Hepatocyte (in vitro differentiated cells): Measurements from ENCODE around the gene VSIG10L2. TPM values are rescaled to one million over a fixed set of nuclear protein-coding genes. Genes with fewer than 3 reads are reported as not detected.
"Not testable (repeated sequence)": the region's sequence is repeated elsewhere in the genome, so short reads cannot be mapped to it uniquely, and the experiment has no call there.

Experiments
- DNase-seq: peaks from one replicate; pipeline ENCODE4 v3.0.0-alpha.2; 2016; ENCODE audit warnings: low spot score
- H2AFZ ChIP-seq: fragments of 200-600 bp; sonication (generic); 2 replicates; pipeline ENCODE4 v1.6.0; 2016; ENCODE audit warnings: antibody characterized with exemption, mild to moderate bottlenecking
- H3K27ac ChIP-seq: fragments of 200-600 bp; sonication (generic); 2 replicates; pipeline ENCODE4 v1.5.1; 2016; ENCODE audit warnings: mild to moderate bottlenecking
- H3K27me3 ChIP-seq: fragments of 200-600 bp; sonication (generic); 2 replicates; pipeline ENCODE4 v1.6.1; 2016
- H3K36me3 ChIP-seq: fragments of 200-600 bp; sonication (generic); replicated peaks from 2 replicates; pipeline ENCODE4 v1.5.1; 2016; ENCODE audit warnings: low read depth; ENCODE audit not compliant: insufficient read depth
- H3K4me1 ChIP-seq: fragments of 200-600 bp; sonication (generic); 2 replicates; pipeline ENCODE4 v1.5.1; 2016; ENCODE audit warnings: mild to moderate bottlenecking, moderate library complexity; ENCODE audit not compliant: insufficient read depth
- H3K4me2 ChIP-seq: fragments of 200-600 bp; sonication (generic); 2 replicates; pipeline ENCODE4 v1.6.0; 2016
- H3K4me3 ChIP-seq: fragments of 200-600 bp; sonication (generic); 2 replicates; pipeline ENCODE4 v1.5.1; 2016; ENCODE audit warnings: mild to moderate bottlenecking
- H3K79me2 ChIP-seq: fragments of 200-600 bp; sonication (generic); 2 replicates; pipeline ENCODE4 v1.6.0; 2017; ENCODE audit warnings: mild to moderate bottlenecking
- H3K9me2 ChIP-seq: fragments of 200-600 bp; sonication (generic); replicated peaks from 2 replicates; pipeline ENCODE4 v1.6.0; 2017; ENCODE audit warnings: mild to moderate bottlenecking; ENCODE audit not compliant: insufficient read depth
- H3K9me3 ChIP-seq: fragments of 200-600 bp; sonication (generic); 2 replicates; pipeline ENCODE4 v1.5.1; 2016; ENCODE audit warnings: low read depth, mild to moderate bottlenecking
- H4K20me1 ChIP-seq: fragments of 200-600 bp; sonication (generic); 2 replicates; pipeline ENCODE4 v1.6.0; 2016; ENCODE audit warnings: mild to moderate bottlenecking; ENCODE audit not compliant: insufficient read depth, poor library complexity, severe bottlenecking
- CTCF ChIP-seq: fragments of 200-600 bp; sonication (generic); IDR thresholded peaks from 2 replicates; pipeline ENCODE4 v1.5.1; 2016; ENCODE audit warnings: antibody characterized with exemption, mild to moderate bottlenecking; ENCODE audit not compliant: poor library complexity
- EZH2 ChIP-seq: fragments of 200-600 bp; sonication (generic); IDR thresholded peaks from 2 replicates; pipeline ENCODE4 v1.6.1; 2016; ENCODE audit warnings: antibody characterized with exemption, mild to moderate bottlenecking, borderline replicate concordance
- EZH2phosphoT487 ChIP-seq: fragments of 200-600 bp; sonication (generic); IDR thresholded peaks from one replicate; pipeline ENCODE4 v1.6.1; 2018; ENCODE audit warnings: antibody characterized with exemption, mild to moderate bottlenecking, low read depth, moderate library complexity; ENCODE audit not compliant: unreplicated experiment, severe bottlenecking
- WGBS: methylation state at CpG from one replicate; pipeline ENCODE4 v1.1.6; 2016; ENCODE audit warnings: low lambda C conversion rate; ENCODE audit errors: missing lambda C conversion rate; 5-methylcytosine and 5-hydroxymethylcytosine counted together
- polyA plus RNA-seq: library from polyadenylated mRNA; unstranded; fragments of >200 nt; fragmentation: Nextera tagmentation; extraction: Ambion mirVana; gene quantifications from 2 replicates; pipeline ENCODE4 v1.2.1, GENCODE V29; 2016
- total RNA-seq: library from RNA; depleted of rRNA; stranded (reverse); fragments of >200 nt; gene quantifications from 2 replicates; pipeline ENCODE4 v1.2.3, GENCODE V29; 2014

Gene VSIG10L2
- total and polyA plus RNA-seq, 2 experiments from 2014 or later: not detected

GRCh38 chr11:125910226-125910849, 35.5 kb upstream of the VSIG10L2 start:
- Histone ChIP-seq H3K4me1 (no peaks in the 10 kb centered on the region), H3K27me3 (peaks cover 12% of the 10 kb centered on the region), H3K4me3 (no peak overlapping the region), H3K27ac (no peak overlapping the region), H3K9me2 (no peaks in the 10 kb centered on the region), H3K36me3 (no peaks in the 10 kb centered on the region), H3K4me2 (no peak overlapping the region), H3K9me3 (no peaks in the 10 kb centered on the region), H2AFZ (no peak overlapping the region), H3K79me2 (no peaks in the 10 kb centered on the region), H4K20me1 (no peaks in the 10 kb centered on the region)
- DNase-seq: no peak
- 85% methylated on average over 8 of the region's 8 CpGs for WGBS
- TF ChIP-seq EZH2: no peak

GRCh38 chr11:125914601-125915000, 31.2 kb upstream of the VSIG10L2 start:
- not testable (repeated sequence) for H3K4me2 ChIP-seq, H3K27ac ChIP-seq, H3K9me3 ChIP-seq, H3K9me2 ChIP-seq, H3K4me3 ChIP-seq, H3K36me3 ChIP-seq, H3K4me1 ChIP-seq, H4K20me1 ChIP-seq, DNase-seq, H2AFZ ChIP-seq, H3K79me2 ChIP-seq
- 73% methylated on average over 3 of the region's 3 CpGs for WGBS
- H3K27me3 ChIP-seq: peaks cover 23% of the 10 kb centered on the region

- Histone ChIP-seq H3K79me2 (no peaks in the 10 kb centered on the region), H3K9me2 (no peaks in the 10 kb centered on the region), H3K9me3 (no peaks in the 10 kb centered on the region), H3K36me3 (no peaks in the 10 kb centered on the region), H3K4me3 (no peak overlapping the region), H4K20me1 (no peaks in the 10 kb centered on the region), H3K27me3 (peaks cover 19% of the 10 kb centered on the region), H3K27ac (no peak overlapping the region), H2AFZ (no peak overlapping the region), H3K4me1 (no peaks in the 10 kb centered on the region), H3K4me2 (no peak overlapping the region)
- no peak for DNase-seq
- WGBS: 84% methylated on average over 12 of the region's 12 CpGs
- TF ChIP-seq EZH2phosphoT487: no peak
These were observed 29.0 kb upstream of the VSIG10L2 start for GRCh38 chr11:125916683-125917347.

- Histone ChIP-seq H3K4me1 (no peaks in the 10 kb centered on the region), H3K36me3 (no peaks in the 10 kb centered on the region), H4K20me1 (no peaks in the 10 kb centered on the region), H3K27me3 (peaks cover 19% of the 10 kb centered on the region), H3K9me3 (no peaks in the 10 kb centered on the region), H3K9me2 (no peaks in the 10 kb centered on the region), H3K4me2 (no peak overlapping the region), H2AFZ (no peak overlapping the region), H3K27ac (no peak overlapping the region), H3K79me2 (no peaks in the 10 kb centered on the region), H3K4me3 (no peak overlapping the region)
- TF ChIP-seq CTCF: no peak
- no peak for TF ChIP-seq EZH2phosphoT487
- no peak for TF ChIP-seq EZH2
- 79% methylated on average over 13 of the region's 13 CpGs for WGBS
- no peak for DNase-seq
These were observed 27.6 kb upstream of the VSIG10L2 start for GRCh38 chr11:125918140-125918840.

- no peak for DNase-seq
- TF ChIP-seq CTCF (no peak), EZH2 (no peak), EZH2phosphoT487 (no peak)
- 84% methylated on average over 9 of the region's 9 CpGs for WGBS
- Histone ChIP-seq H3K36me3 (no peaks in the 10 kb centered on the region), H3K4me3 (no peak overlapping the region), H3K9me2 (no peaks in the 10 kb centered on the region), H2AFZ (no peak overlapping the region), H3K27ac (no peak overlapping the region), H3K9me3 (no peaks in the 10 kb centered on the region), H3K4me1 (peaks cover 13% of the 10 kb centered on the region), H3K79me2 (no peaks in the 10 kb centered on the region), H4K20me1 (no peaks in the 10 kb centered on the region), H3K27me3 (peaks cover 13% of the 10 kb centered on the region), H3K4me2 (no peak overlapping the region)
These were observed 24.8 kb upstream of the VSIG10L2 start for GRCh38 chr11:125921042-125921441.
